Right lung (tissue), 5 donors: Measurements from ENCODE around the gene WDR33. TPM values are rescaled to one million over a fixed set of nuclear protein-coding genes. Genes with fewer than 3 reads are reported as not detected.
A peak's percentile ranks its signal among the peaks of the same experiment; 100 is the strongest.
"Not testable (repeated sequence)": the region's sequence is repeated elsewhere in the genome, so short reads cannot be mapped to it uniquely, and the experiment has no call there.

Experiments
- DNase-seq, 2 donors: peaks; one replicate each; pipeline ENCODE4 v3.0.0-alpha.2; 2013
- polyA plus RNA-seq, 5 donors: library from polyadenylated mRNA; unstranded; fragments of 120-200 nt; gene quantifications; one replicate each; pipeline versions ENCODE4 v1.2.1 to v1.2.3, GENCODE V29; 2013; ENCODE audit warnings: inconsistent platforms in 1 of 5, low replicate concordance in 1 of 5; ENCODE audit not compliant: insufficient read length in 5 of 5, insufficient read depth in 1 of 5

Gene WDR33
- polyA plus RNA-seq, 5 donors: 42.1 to 61.9 (median 54.5) TPM

- DNase-seq: no peak
Measured at GRCh38 chr2:127811397-127812321, 688 bp upstream of the WDR33 start.

GRCh38 chr2:127810156-127810618 lies 784 bp downstream of the WDR33 start:
- DNase-seq: peak in 1 of 2 donors; percentile 57

- no peak for DNase-seq
Measured at GRCh38 chr2:127807678-127808353, 3.2 kb downstream of the WDR33 start.

GRCh38 chr2:127806860-127807259 lies 4.1 kb downstream of the WDR33 start:
- not testable (repeated sequence) for DNase-seq

- DNase-seq: no peak
Measured at GRCh38 chr2:127805491-127805890, 5.5 kb downstream of the WDR33 start.

GRCh38 chr2:127799926-127800325 lies 11.0 kb downstream of the WDR33 start:
- DNase-seq: no peak

- no peak for DNase-seq
Measured at GRCh38 chr2:127796389-127796788, 14.6 kb downstream of the WDR33 start.

- DNase-seq: not testable (repeated sequence)
Measured at GRCh38 chr2:127794901-127795300, 16.1 kb downstream of the WDR33 start.

- DNase-seq: no peak
Measured at GRCh38 chr2:127792805-127793204, 18.2 kb downstream of the WDR33 start.

- no peak for DNase-seq
Measured at GRCh38 chr2:127790694-127791529, 20.1 kb downstream of the WDR33 start.

GRCh38 chr2:127786048-127786809 lies 24.7 kb downstream of the WDR33 start:
- DNase-seq: no peak

GRCh38 chr2:127784965-127785518 lies 25.9 kb downstream of the WDR33 start:
- no peak for DNase-seq

- no peak for DNase-seq
Measured at GRCh38 chr2:127783101-127783500, 27.9 kb downstream of the WDR33 start.

- DNase-seq: no peak
Measured at GRCh38 chr2:127778850-127779249, 32.1 kb downstream of the WDR33 start.

GRCh38 chr2:127778447-127778846 lies 32.5 kb downstream of the WDR33 start:
- DNase-seq: no peak

- DNase-seq: no peak
Measured at GRCh38 chr2:127776122-127776780, 34.7 kb downstream of the WDR33 start.

- DNase-seq: no peak
Measured at GRCh38 chr2:127771756-127772155, 39.2 kb downstream of the WDR33 start.

- no peak for DNase-seq
Measured at GRCh38 chr2:127770973-127771735, 39.8 kb downstream of the WDR33 start.

GRCh38 chr2:127770534-127770933 lies 40.4 kb downstream of the WDR33 start:
- not testable (repeated sequence) for DNase-seq
